NT2/D1 (cell line): ENCODE data around the gene PRAME.

ENCODE experiments used
- DNase-seq: peaks from one replicate; pipeline ENCODE4 v3.0.0-alpha.2; 2011; ENCODE audit warnings: low read depth, low spot score
- H3K27me3 ChIP-seq: 2 replicates; pipeline ENCODE4 v1.6.0; 2011; ENCODE audit warnings: mild to moderate bottlenecking; ENCODE audit not compliant: insufficient read length, insufficient read depth
- H3K36me3 ChIP-seq: 2 replicates; pipeline ENCODE4 v1.6.1; 2011; ENCODE audit warnings: mild to moderate bottlenecking, low read length, mixed read lengths; ENCODE audit not compliant: insufficient read depth, insufficient read length
- H3K4me1 ChIP-seq: 2 replicates; pipeline ENCODE4 v1.5.1; 2011; ENCODE audit not compliant: insufficient read depth, insufficient read length
- H3K4me3 ChIP-seq: 2 replicates; pipeline ENCODE4 v1.5.1; 2011; ENCODE audit warnings: low read depth; ENCODE audit not compliant: insufficient read length
- H3K9ac ChIP-seq: 2 replicates; pipeline ENCODE4 v1.6.0; 2011; ENCODE audit warnings: low read depth; ENCODE audit not compliant: insufficient read length
- H3K9me3 ChIP-seq: 2 replicates; pipeline ENCODE4 v1.5.1; 2011; ENCODE audit warnings: mild to moderate bottlenecking, low read length; ENCODE audit not compliant: insufficient read depth
- SUZ12 ChIP-seq: IDR thresholded peaks from 2 replicates; pipeline ENCODE4 v1.6.1; 2011; ENCODE audit not compliant: insufficient read length, insufficient read depth; ENCODE audit errors: extremely low read depth
- YY1 ChIP-seq: IDR thresholded peaks from 2 replicates; pipeline ENCODE4 v1.6.1; 2011; ENCODE audit not compliant: insufficient read length, insufficient read depth
- ZNF274 ChIP-seq: IDR thresholded peaks from 2 replicates; pipeline ENCODE4 v1.6.1; 2011; ENCODE audit warnings: mild to moderate bottlenecking, low read depth, low read length

Gene PRAME

GRCh38 chr22:22569218-22569617, 10.2 kb upstream of the PRAME start:
- TF ChIP-seq YY1 (no peak), SUZ12 (no peak), ZNF274 (no peak)
- Histone ChIP-seq H3K4me3 (no peak overlapping the region), H3K27me3 (peaks cover 98% of the 10 kb centered on the region), H3K36me3 (no peaks in the 10 kb centered on the region), H3K9ac (no peak overlapping the region), H3K4me1 (no peaks in the 10 kb centered on the region), H3K9me3 (no peaks in the 10 kb centered on the region)
- DNase-seq = no peak

DNA sequence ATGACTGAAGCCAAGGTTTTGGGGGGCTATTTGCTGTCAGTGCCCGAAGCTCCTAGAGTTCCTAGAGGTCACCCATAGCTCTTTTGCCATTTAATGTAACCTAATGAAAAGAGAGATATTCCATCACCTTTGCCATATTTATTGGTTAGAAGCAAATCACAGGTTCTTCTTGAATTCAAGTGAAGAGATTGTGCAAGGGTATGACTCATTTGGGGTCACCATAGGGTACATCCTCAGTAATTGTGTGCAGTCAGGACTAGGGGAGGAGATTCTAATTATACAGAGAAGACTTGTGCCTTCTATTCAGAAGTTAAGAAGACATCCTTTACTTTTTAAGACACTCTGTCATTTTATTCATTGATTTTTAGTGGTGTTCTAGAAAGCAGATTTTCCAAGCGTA, 6.9 kb upstream of the PRAME start:
- no peak for TF ChIP-seq SUZ12
- no peak for TF ChIP-seq ZNF274
- TF ChIP-seq YY1 = no peak
- no peak overlapping the region for H3K9ac ChIP-seq
- no peaks in the 10 kb centered on the region for H3K9me3 ChIP-seq
- no peaks in the 10 kb centered on the region for H3K36me3 ChIP-seq
- no peaks in the 10 kb centered on the region for H3K4me1 ChIP-seq
- DNase-seq = no peak
- peaks cover 96% of the 10 kb centered on the region for H3K27me3 ChIP-seq
- H3K4me3 ChIP-seq = no peak overlapping the region

DNA sequence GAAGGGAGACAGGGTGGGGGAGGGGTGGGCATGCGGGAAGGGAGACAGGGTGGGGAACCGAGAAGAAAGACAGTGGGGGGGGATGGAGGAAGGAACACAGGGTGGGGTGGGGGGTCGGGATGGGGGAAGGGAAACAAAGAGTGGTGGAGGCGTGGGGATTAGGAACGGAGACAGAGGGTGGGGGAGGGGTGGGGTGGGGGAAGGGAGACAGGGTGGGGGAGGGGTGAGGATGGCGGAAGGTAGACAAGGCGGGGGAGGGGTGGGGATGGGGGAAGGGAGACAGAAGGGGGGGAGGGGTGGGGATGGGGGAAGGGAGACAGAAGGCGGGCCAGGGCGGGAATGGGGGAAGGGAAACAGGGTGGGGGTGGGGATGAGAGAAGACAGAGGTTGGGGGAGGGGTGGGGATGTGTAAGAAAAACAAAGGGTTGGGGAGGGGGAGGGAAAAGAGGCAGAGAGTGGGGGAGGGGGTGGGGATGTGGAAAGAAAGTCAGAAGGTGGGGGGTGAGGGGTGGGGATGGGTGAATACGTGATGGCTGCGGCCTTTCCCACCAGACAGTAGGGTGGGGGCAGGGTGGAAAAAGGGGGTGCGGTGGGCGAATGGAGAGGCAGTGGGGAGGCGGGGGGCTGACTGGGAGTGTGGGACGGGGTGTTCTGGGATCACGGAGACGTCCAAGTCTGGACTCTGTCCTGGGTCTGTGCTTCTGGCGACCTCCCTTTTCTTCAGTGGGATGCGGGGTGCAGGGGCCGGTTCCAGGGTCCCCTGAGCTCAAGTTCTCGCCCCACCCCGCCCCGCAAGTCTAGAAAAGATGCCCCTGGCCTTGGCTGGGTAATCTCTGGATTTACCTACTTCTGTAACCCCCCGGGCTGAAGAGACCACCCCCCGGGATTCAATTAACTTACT, 744 bp downstream of the PRAME start:
- TF ChIP-seq ZNF274 (no peak), SUZ12 (no peak), YY1 (no peak)
- no peak overlapping the region for H3K4me3 ChIP-seq
- peaks cover 10% of the 10 kb centered on the region; the same call in 1 of the 2 replicates for H3K9me3 ChIP-seq
- no peak overlapping the region for H3K9ac ChIP-seq
- no peaks in the 10 kb centered on the region for H3K36me3 ChIP-seq
- DNase-seq = no peak
- H3K4me1 ChIP-seq = no peaks in the 10 kb centered on the region
- H3K27me3 ChIP-seq = peaks cover 82% of the 10 kb centered on the region

- DNase-seq = no peak
- Histone ChIP-seq H3K4me3 (no peak overlapping the region), H3K9ac (no peak overlapping the region)
These were observed 1.8 kb downstream of the PRAME start for GRCh38 chr22:22556995-22557925.

DNA sequence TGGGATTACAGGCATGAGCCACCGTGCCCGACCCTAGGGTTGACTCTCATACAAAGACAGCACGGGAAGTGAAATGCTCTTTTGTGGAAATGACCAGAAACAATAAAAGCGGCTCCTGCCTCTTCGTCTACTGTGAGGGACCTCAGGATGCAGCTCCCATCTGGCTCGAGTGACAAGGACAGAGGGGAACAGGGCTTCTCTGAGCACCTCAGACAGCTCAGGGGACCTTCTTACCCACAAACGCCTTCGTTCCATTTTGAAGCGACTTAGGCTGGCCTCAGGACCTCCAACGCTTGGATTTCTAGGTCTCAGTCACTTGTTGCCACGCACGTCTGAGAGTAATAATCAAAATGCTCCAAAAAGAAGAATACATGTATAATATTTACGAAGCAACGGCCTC, 2.5 kb downstream of the PRAME start:
- Histone ChIP-seq H3K9me3 (peaks cover 10% of the 10 kb centered on the region; the same call in 1 of the 2 replicates), H3K36me3 (no peaks in the 10 kb centered on the region), H3K9ac (no peak overlapping the region), H3K4me1 (no peaks in the 10 kb centered on the region), H3K4me3 (no peak overlapping the region), H3K27me3 (peaks cover 81% of the 10 kb centered on the region)
- TF ChIP-seq YY1 (no peak), SUZ12 (no peak), ZNF274 (no peak)
- no peak for DNase-seq

More at GRCh38 chr22:22556995-22557925, 1.8 kb downstream of the PRAME start:
- TF ChIP-seq ZNF274 = no peak
- TF ChIP-seq SUZ12 = no peak
- no peak for TF ChIP-seq YY1
- H3K4me1 ChIP-seq = no peaks in the 10 kb centered on the region
- peaks cover 10% of the 10 kb centered on the region; the same call in 1 of the 2 replicates for H3K9me3 ChIP-seq
- H3K27me3 ChIP-seq = peaks cover 82% of the 10 kb centered on the region
- H3K36me3 ChIP-seq = no peaks in the 10 kb centered on the region

DNA sequence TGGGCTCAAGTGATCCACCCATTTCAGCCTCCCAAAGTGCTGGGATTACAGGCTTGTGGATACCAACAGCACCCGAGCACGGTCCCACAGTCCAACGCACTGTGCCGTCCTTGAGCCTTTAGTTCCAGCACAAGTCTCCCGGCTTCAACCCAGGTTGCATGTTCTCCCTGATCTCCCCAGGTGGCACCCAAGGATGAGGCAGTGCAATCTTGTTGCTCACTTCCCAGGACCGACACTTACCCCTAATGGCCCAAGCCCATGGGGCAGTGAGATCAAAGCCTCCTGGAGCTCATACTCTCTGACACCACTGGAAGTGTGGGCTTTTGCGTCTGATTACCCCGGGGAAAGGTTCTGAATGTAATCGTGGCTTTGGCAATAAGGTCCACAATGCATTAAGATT, 3.5 kb downstream of the PRAME start:
- Histone ChIP-seq H3K9me3 (peaks cover 10% of the 10 kb centered on the region; the same call in 1 of the 2 replicates), H3K9ac (no peak overlapping the region), H3K36me3 (no peaks in the 10 kb centered on the region), H3K4me3 (no peak overlapping the region), H3K4me1 (no peaks in the 10 kb centered on the region), H3K27me3 (peaks cover 82% of the 10 kb centered on the region)
- TF ChIP-seq SUZ12 (no peak), ZNF274 (no peak), YY1 (no peak)
- no peak for DNase-seq
